ENCODE data around the gene DPP10. TPM values are rescaled to one million over a fixed set of nuclear protein-coding genes. Genes with fewer than 3 reads are reported as not detected.
A peak's percentile ranks its signal among the peaks of the same experiment; 100 is the strongest.

DPP10 gene
- total RNA-seq, 1 donor from 2014 or later: 1.1 TPM

- DNase-seq (ENCODE audit: low read depth) (no peak), FAIRE-seq (no peak)
- Histone ChIP-seq H3K79me2 (ENCODE audit: insufficient read depth, low read length) (no peaks in the 10 kb centered on the region), H3K4me3 (ENCODE audit: insufficient read depth, low read depth, low read length) (no peak overlapping the region), H3K36me3 (ENCODE audit: insufficient read depth, low read length) (no peaks in the 10 kb centered on the region), H3K9me3 (ENCODE audit: insufficient read depth, low read depth, low read length) (no peaks in the 10 kb centered on the region), H3K9ac (ENCODE audit: low read length) (no peak overlapping the region), H3K4me1 (ENCODE audit: insufficient read depth, low read length) (no peaks in the 10 kb centered on the region), H2AFZ (ENCODE audit: low read depth, low read length) (no peak overlapping the region), H4K20me1 (ENCODE audit: insufficient read depth, low read length) (no peaks in the 10 kb centered on the region), H3K4me2 (ENCODE audit: low read length) (no peak overlapping the region), H3K27me3 (ENCODE audit: insufficient read depth, low read length) (no peaks in the 10 kb centered on the region), H3K27ac (ENCODE audit: low read depth, low read length) (no peak overlapping the region)
- no peaks in the 10 kb centered on the region for H3K27me3 Mint-ChIP-seq (ENCODE audit: low read depth, unreplicated experiment)
- H3K9me3 Mint-ChIP-seq (ENCODE audit: unreplicated experiment): no peaks in the 10 kb centered on the region
- H3K27ac Mint-ChIP-seq (ENCODE audit: unreplicated experiment): no peak overlapping the region
- no peak overlapping the region for H3K4me3 Mint-ChIP-seq (ENCODE audit: unreplicated experiment)
- TF ChIP-seq CTCF (IDR thresholded peaks at IDR 0.05; ENCODE audit: insufficient read depth, low read depth, low read length) (no peak), EZH2 (IDR thresholded peaks at IDR 0.05; ENCODE audit: insufficient read depth, low read length) (no peak)
- H3K4me1 Mint-ChIP-seq (ENCODE audit: low read depth, unreplicated experiment): no peaks in the 10 kb centered on the region
- H3K36me3 Mint-ChIP-seq (ENCODE audit: low read depth, unreplicated experiment): no peaks in the 10 kb centered on the region
Observed at GRCh38 chr2:114651933-114652332, 209.5 kb downstream of the DPP10 start.

- Mint-ChIP-seq H3K27me3 (ENCODE audit: low read depth, unreplicated experiment) (peaks cover 5% of the 10 kb centered on the region), H3K27ac (ENCODE audit: unreplicated experiment) (no peak overlapping the region), H3K4me1 (ENCODE audit: low read depth, unreplicated experiment) (no peaks in the 10 kb centered on the region), H3K36me3 (ENCODE audit: low read depth, unreplicated experiment) (no peaks in the 10 kb centered on the region), H3K9me3 (ENCODE audit: unreplicated experiment) (no peaks in the 10 kb centered on the region), H3K4me3 (ENCODE audit: unreplicated experiment) (no peak overlapping the region)
- H3K4me3 ChIP-seq (ENCODE audit: insufficient read depth, low read depth, low read length): no peak overlapping the region
- H3K27me3 ChIP-seq (ENCODE audit: insufficient read depth, low read length): no peaks in the 10 kb centered on the region
- no peak for FAIRE-seq
- no peak overlapping the region for H2AFZ ChIP-seq (ENCODE audit: low read depth, low read length)
- DNase-seq (ENCODE audit: low read depth): no peak
- no peak overlapping the region for H3K27ac ChIP-seq (ENCODE audit: low read depth, low read length)
- no peaks in the 10 kb centered on the region for H4K20me1 ChIP-seq (ENCODE audit: insufficient read depth, low read length)
- no peak overlapping the region for H3K4me2 ChIP-seq (ENCODE audit: low read length)
- no peak overlapping the region for H3K9ac ChIP-seq (ENCODE audit: low read length)
- no peaks in the 10 kb centered on the region for H3K36me3 ChIP-seq (ENCODE audit: insufficient read depth, low read length)
- peaks cover 5% of the 10 kb centered on the region for H3K4me1 ChIP-seq (ENCODE audit: insufficient read depth, low read length)
- H3K79me2 ChIP-seq (ENCODE audit: insufficient read depth, low read length): no peaks in the 10 kb centered on the region
- no peaks in the 10 kb centered on the region for H3K9me3 ChIP-seq (ENCODE audit: insufficient read depth, low read depth, low read length)
- TF ChIP-seq CTCF (IDR thresholded peaks at IDR 0.05; ENCODE audit: insufficient read depth, low read depth, low read length): no peak
- TF ChIP-seq EZH2 (IDR thresholded peaks at IDR 0.05; ENCODE audit: insufficient read depth, low read length): no peak
Observed at GRCh38 chr2:114659880-114660279, 217.4 kb downstream of the DPP10 start.

GRCh38 chr2:114661971-114662939, 219.8 kb downstream of the DPP10 start:
- no peak for TF ChIP-seq CTCF (IDR thresholded peaks at IDR 0.05; ENCODE audit: insufficient read depth, low read depth, low read length)
- TF ChIP-seq EZH2 (IDR thresholded peaks at IDR 0.05; ENCODE audit: insufficient read depth, low read length): no peak
- H3K4me3 ChIP-seq (ENCODE audit: insufficient read depth, low read depth, low read length): peak overlapping the region; percentile 54

More at GRCh38 chr2:114661971-114662939, 219.8 kb downstream of the DPP10 start:
- Histone ChIP-seq H3K9ac (ENCODE audit: low read length) (no peak overlapping the region), H3K4me1 (ENCODE audit: insufficient read depth, low read length) (peaks cover 5% of the 10 kb centered on the region), H2AFZ (ENCODE audit: low read depth, low read length) (peak overlapping the region; percentile 88), H3K27ac (ENCODE audit: low read depth, low read length) (no peak overlapping the region), H3K9me3 (ENCODE audit: insufficient read depth, low read depth, low read length) (no peaks in the 10 kb centered on the region), H4K20me1 (ENCODE audit: insufficient read depth, low read length) (no peaks in the 10 kb centered on the region), H3K4me2 (ENCODE audit: low read length) (peak overlapping the region; percentile 84), H3K27me3 (ENCODE audit: insufficient read depth, low read length) (no peaks in the 10 kb centered on the region), H3K79me2 (ENCODE audit: insufficient read depth, low read length) (no peaks in the 10 kb centered on the region), H3K36me3 (ENCODE audit: insufficient read depth, low read length) (no peaks in the 10 kb centered on the region)
- Mint-ChIP-seq H3K9me3 (ENCODE audit: unreplicated experiment) (no peaks in the 10 kb centered on the region), H3K27ac (ENCODE audit: unreplicated experiment) (no peak overlapping the region), H3K4me1 (ENCODE audit: low read depth, unreplicated experiment) (no peaks in the 10 kb centered on the region), H3K27me3 (ENCODE audit: low read depth, unreplicated experiment) (peaks cover 8% of the 10 kb centered on the region), H3K36me3 (ENCODE audit: low read depth, unreplicated experiment) (no peaks in the 10 kb centered on the region), H3K4me3 (ENCODE audit: unreplicated experiment) (peak overlapping the region; percentile 77)
- DNase-seq (ENCODE audit: low read depth) (no peak), FAIRE-seq (no peak)
